NCI-H748 treated with DMSO at 0.1 percent for 48 hours (cell line): ENCODE data around the gene WFS1.

Experiments
- DNase-seq: peaks from one replicate; lab custom pipeline; 2025; lab: John Stamatoyannopoulos, UW

WFS1 gene

GRCh38 chr4:6269616-6270511, at the start of gene WFS1:
TSS of gene WFS1 (plus strand) at chr4:6269850. CDS start at chr4:6277456, 7,606 bp downstream.
- peak; percentile 80 for DNase-seq

- DNase-seq: peak; percentile 88
Measured at GRCh38 chr4:6221301-6221850, 48.3 kb upstream of the WFS1 start.

- no peak for DNase-seq
Measured at GRCh38 chr4:6221851-6222760, 47.5 kb upstream of the WFS1 start.

GRCh38 chr4:6222761-6223292, 46.8 kb upstream of the WFS1 start:
- DNase-seq: no peak

- peak; percentile 15 for DNase-seq
Measured at GRCh38 chr4:6224735-6225134, 44.9 kb upstream of the WFS1 start.

- DNase-seq: no peak
Measured at GRCh38 chr4:6225469-6225868, 44.2 kb upstream of the WFS1 start.

- DNase-seq: no peak
Measured at GRCh38 chr4:6226506-6226905, 43.1 kb upstream of the WFS1 start.

GRCh38 chr4:6227412-6228157, 42.1 kb upstream of the WFS1 start:
- no peak for DNase-seq

GRCh38 chr4:6228158-6229067, 41.2 kb upstream of the WFS1 start:
- DNase-seq: no peak

GRCh38 chr4:6229095-6229494, 40.6 kb upstream of the WFS1 start:
- DNase-seq: no peak

GRCh38 chr4:6229671-6230501, 39.8 kb upstream of the WFS1 start:
- DNase-seq: no peak

- DNase-seq: no peak
Measured at GRCh38 chr4:6230502-6230785, 39.2 kb upstream of the WFS1 start.

- no peak for DNase-seq
Measured at GRCh38 chr4:6230827-6231662, 38.6 kb upstream of the WFS1 start.

- DNase-seq: no peak
Measured at GRCh38 chr4:6231663-6232165, 37.9 kb upstream of the WFS1 start.

- no peak for DNase-seq
Measured at GRCh38 chr4:6232836-6233785, 36.5 kb upstream of the WFS1 start.

GRCh38 chr4:6233929-6234328, 35.7 kb upstream of the WFS1 start:
- DNase-seq: no peak

- DNase-seq: no peak
Measured at GRCh38 chr4:6235012-6235411, 34.6 kb upstream of the WFS1 start.
